ENCODE data around the gene ZNF606. TPM values are rescaled to one million over a fixed set of nuclear protein-coding genes. Genes with fewer than 3 reads are reported as not detected.
"Not testable (repeated sequence)": the region's sequence is repeated elsewhere in the genome, so short reads cannot be mapped to it uniquely, and the experiment has no call there.

Gene ZNF606
- total RNA-seq, 2 experiments from 2014 or later: 4.5 to 4.7 TPM

- H3K4me1 Mint-ChIP-seq (ENCODE audit: low read depth): peaks cover 4% of the 10 kb centered on the region
- intact Hi-C loops (cut with micrococcal nuclease): no loop called here
- H3K9me3 Mint-ChIP-seq: peaks cover 43% of the 10 kb centered on the region
- DNase-seq: no peak
- peaks cover 31% of the 10 kb centered on the region for H3K27me3 Mint-ChIP-seq (ENCODE audit: low read depth)
- H3K4me3 Mint-ChIP-seq: no peak overlapping the region
- H3K27ac Mint-ChIP-seq: no peak overlapping the region
- peaks cover 33% of the 10 kb centered on the region for H3K36me3 Mint-ChIP-seq (ENCODE audit: low read depth)
- CTCF ChIA-PET: no interaction called here
These were observed 33.2 kb upstream of the ZNF606 start for GRCh38 chr19:58035863-58036262.

DNA sequence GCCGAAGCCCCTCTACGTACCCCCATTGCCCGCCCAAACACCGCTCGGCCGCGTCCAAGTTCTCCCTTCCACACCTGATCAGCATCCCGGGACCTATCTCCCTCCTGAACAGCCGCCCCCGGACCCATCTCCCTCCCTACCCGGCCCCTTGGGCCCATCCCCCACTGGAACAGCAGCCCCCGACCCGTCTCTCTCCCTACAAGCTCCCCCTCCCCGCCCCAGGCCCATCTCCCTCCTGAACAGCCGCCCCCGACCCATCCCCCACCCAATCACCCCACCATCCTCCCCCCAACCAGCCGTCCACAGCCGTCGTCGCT lies 31.8 kb upstream of the ZNF606 start:
- Mint-ChIP-seq H3K27me3 (ENCODE audit: low read depth) (peaks cover 31% of the 10 kb centered on the region), H3K36me3 (ENCODE audit: low read depth) (peaks cover 27% of the 10 kb centered on the region), H3K4me1 (ENCODE audit: low read depth) (peaks cover 4% of the 10 kb centered on the region), H3K27ac (no peak overlapping the region), H3K9me3 (peaks cover 39% of the 10 kb centered on the region), H3K4me3 (no peak overlapping the region)
- intact Hi-C loops (cut with micrococcal nuclease): no loop called here
- no peak for DNase-seq
- CTCF ChIA-PET: no interaction called here

- H3K27ac Mint-ChIP-seq: no peak within 1 kb of the TSS
- peaks cover 31% of the 10 kb centered on the region for H3K27me3 Mint-ChIP-seq (ENCODE audit: low read depth)
- peaks cover 4% of the 10 kb centered on the region for H3K4me1 Mint-ChIP-seq (ENCODE audit: low read depth)
- H3K9me3 Mint-ChIP-seq: peaks cover 39% of the 10 kb centered on the region
- DNase-seq: peak; percentile 27
- CTCF ChIA-PET: no interaction called here
- H3K36me3 Mint-ChIP-seq (ENCODE audit: low read depth): peaks cover 27% of the 10 kb centered on the region
- H3K4me3 Mint-ChIP-seq: no peak within 1 kb of the TSS
- intact Hi-C loops (cut with micrococcal nuclease): no loop called here
These were observed 31.3 kb upstream of the ZNF606 start, which contains the start of gene ZSCAN1 for GRCh38 chr19:58033741-58034476. ZSCAN1 (plus strand) TSS chr19:58034025; CDS start chr19:58037837, 3,812 bp downstream.

- CTCF ChIA-PET: interaction anchor here (0.5 kb wide), 1 partner anchor 77 kb away, joined by 4 read pairs; no protein-coding TSS in a partner anchor
- Mint-ChIP-seq H3K27me3 (ENCODE audit: low read depth) (no peaks in the 10 kb centered on the region), H3K4me3 (no peak overlapping the region), H3K9me3 (peaks cover 40% of the 10 kb centered on the region), H3K27ac (no peak overlapping the region), H3K4me1 (ENCODE audit: low read depth) (no peaks in the 10 kb centered on the region), H3K36me3 (ENCODE audit: low read depth) (peaks cover 7% of the 10 kb centered on the region)
- no peak for DNase-seq
- intact Hi-C loops (cut with micrococcal nuclease): no loop called here
These were observed 22.0 kb upstream of the ZNF606 start for GRCh38 chr19:58024661-58025060.

GRCh38 chr19:58022283-58022660 lies 19.7 kb upstream of the ZNF606 start:
- no peak for DNase-seq
- H3K27ac Mint-ChIP-seq: no peak overlapping the region
- CTCF ChIA-PET: interaction anchor here (0.6 kb wide), 1 partner anchor 483 kb away, joined by 3 read pairs; no protein-coding TSS in a partner anchor
- peaks cover 8% of the 10 kb centered on the region for H3K36me3 Mint-ChIP-seq (ENCODE audit: low read depth)
- H3K4me1 Mint-ChIP-seq (ENCODE audit: low read depth): no peaks in the 10 kb centered on the region
- H3K4me3 Mint-ChIP-seq: no peak overlapping the region
- intact Hi-C loops (cut with micrococcal nuclease): loop anchor here (1.0 kb wide), 1 partner anchor 133 kb away; no protein-coding TSS in a partner anchor
- H3K9me3 Mint-ChIP-seq: peaks cover 38% of the 10 kb centered on the region
- no peaks in the 10 kb centered on the region for H3K27me3 Mint-ChIP-seq (ENCODE audit: low read depth)

DNA sequence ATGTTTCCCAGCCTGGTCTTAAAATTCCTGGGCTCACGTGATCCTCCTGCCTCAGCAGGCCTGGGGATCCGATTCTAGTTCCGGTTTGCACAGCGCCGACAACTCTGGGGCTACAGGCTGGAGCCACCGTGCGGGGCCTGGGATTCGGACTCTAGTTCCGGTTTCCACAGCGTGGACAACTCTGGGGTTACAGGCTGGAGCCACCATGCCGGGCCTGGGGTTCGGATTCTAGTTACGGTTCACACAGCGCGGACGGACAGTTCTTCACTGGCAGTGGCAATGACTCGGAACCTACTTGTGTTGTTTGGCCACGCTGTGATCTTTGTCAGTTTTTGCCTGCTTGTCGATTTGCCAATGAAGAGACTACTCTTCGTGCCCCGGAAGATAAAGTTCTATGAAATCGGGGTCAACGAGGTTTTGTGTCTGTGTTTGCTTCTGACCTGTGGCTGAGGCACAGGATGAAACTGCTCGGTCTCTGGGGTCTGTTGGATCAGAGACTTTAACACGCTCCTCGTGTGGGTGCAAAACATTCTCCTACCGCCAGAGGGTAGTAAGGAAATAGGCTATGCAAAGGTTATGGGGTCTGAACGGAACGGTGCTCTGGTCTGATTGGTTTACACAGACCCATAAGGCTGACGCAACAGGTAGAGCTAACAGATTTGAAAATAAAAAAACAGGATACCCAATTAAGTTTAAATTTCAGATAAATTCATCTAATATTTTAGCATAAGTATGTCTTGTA lies 19.1 kb upstream of the ZNF606 start:
- Mint-ChIP-seq H3K4me1 (ENCODE audit: low read depth) (no peaks in the 10 kb centered on the region), H3K4me3 (no peak overlapping the region), H3K36me3 (ENCODE audit: low read depth) (peaks cover 10% of the 10 kb centered on the region), H3K9me3 (peaks cover 41% of the 10 kb centered on the region), H3K27me3 (ENCODE audit: low read depth) (no peaks in the 10 kb centered on the region), H3K27ac (no peak overlapping the region)
- intact Hi-C loops (cut with micrococcal nuclease): loop anchor here (1.0 kb wide), 1 partner anchor 134 kb away; no protein-coding TSS in a partner anchor
- CTCF ChIA-PET: interaction anchor here (0.6 kb wide), 1 partner anchor 484 kb away, joined by 3 read pairs; no protein-coding TSS in a partner anchor
- peak; percentile 53 for DNase-seq

GRCh38 chr19:58020129-58020528 lies 17.5 kb upstream of the ZNF606 start:
- no peak overlapping the region for H3K27ac Mint-ChIP-seq
- peaks cover 32% of the 10 kb centered on the region for H3K9me3 Mint-ChIP-seq
- no peaks in the 10 kb centered on the region for H3K27me3 Mint-ChIP-seq (ENCODE audit: low read depth)
- H3K4me3 Mint-ChIP-seq: no peak overlapping the region
- DNase-seq: no peak
- intact Hi-C loops (cut with micrococcal nuclease): no loop called here
- H3K36me3 Mint-ChIP-seq (ENCODE audit: low read depth): peaks cover 10% of the 10 kb centered on the region
- CTCF ChIA-PET: no interaction called here
- H3K4me1 Mint-ChIP-seq (ENCODE audit: low read depth): no peaks in the 10 kb centered on the region

DNA sequence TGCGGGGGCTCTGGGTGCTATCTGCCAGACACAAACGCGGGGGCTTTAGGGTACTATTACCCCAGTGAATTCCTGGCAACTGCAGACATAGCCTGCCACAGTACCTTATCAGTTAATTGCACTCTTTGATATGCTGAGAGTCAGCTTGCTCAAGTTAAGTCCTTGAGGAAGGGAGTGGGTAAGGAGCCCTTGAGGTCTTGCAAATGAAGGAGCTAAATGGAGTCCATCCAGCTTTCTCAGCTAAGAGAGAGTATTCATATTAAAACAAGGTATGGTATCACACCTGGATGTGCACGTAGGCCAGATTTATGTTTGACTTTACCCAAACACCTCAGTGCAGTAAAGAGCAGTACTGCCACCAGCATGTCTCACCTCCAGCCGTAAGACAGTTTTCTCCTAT lies 11.5 kb upstream of the ZNF606 start:
- no peak overlapping the region for H3K4me3 Mint-ChIP-seq
- H3K36me3 Mint-ChIP-seq (ENCODE audit: low read depth): peaks cover 11% of the 10 kb centered on the region
- H3K9me3 Mint-ChIP-seq: peaks cover 32% of the 10 kb centered on the region
- no peak overlapping the region for H3K27ac Mint-ChIP-seq
- H3K4me1 Mint-ChIP-seq (ENCODE audit: low read depth): no peaks in the 10 kb centered on the region
- no peak for DNase-seq
- intact Hi-C loops (cut with micrococcal nuclease): no loop called here
- CTCF ChIA-PET: no interaction called here
- peaks cover 3% of the 10 kb centered on the region for H3K27me3 Mint-ChIP-seq (ENCODE audit: low read depth)

DNA sequence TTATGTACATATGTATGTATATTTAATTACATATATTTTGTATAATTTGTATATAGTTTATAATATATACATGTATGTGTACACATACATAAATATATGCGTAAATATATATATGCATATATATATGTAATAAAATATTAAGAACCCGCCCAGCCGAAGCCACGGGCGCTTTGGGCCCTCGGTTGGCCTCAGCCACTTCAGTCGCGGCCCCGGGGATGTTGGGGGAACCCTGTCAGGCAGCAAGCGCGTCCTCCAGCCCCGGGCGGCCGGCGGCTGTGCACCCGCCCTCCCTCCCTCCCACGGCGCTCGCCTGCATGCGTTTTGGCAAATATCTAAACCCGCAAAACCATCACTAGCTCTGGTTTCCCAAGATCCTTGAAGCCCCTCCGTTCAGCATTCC lies 7.9 kb upstream of the ZNF606 start:
- Mint-ChIP-seq H3K36me3 (ENCODE audit: low read depth) (peaks cover 32% of the 10 kb centered on the region), H3K9me3 (peaks cover 54% of the 10 kb centered on the region), H3K4me1 (ENCODE audit: low read depth) (no peaks in the 10 kb centered on the region), H3K4me3 (peak overlapping the region; percentile 34), H3K27me3 (ENCODE audit: low read depth) (peaks cover 3% of the 10 kb centered on the region), H3K27ac (no peak overlapping the region)
- CTCF ChIA-PET: no interaction called here
- DNase-seq: no peak
- intact Hi-C loops (cut with micrococcal nuclease): no loop called here

DNA sequence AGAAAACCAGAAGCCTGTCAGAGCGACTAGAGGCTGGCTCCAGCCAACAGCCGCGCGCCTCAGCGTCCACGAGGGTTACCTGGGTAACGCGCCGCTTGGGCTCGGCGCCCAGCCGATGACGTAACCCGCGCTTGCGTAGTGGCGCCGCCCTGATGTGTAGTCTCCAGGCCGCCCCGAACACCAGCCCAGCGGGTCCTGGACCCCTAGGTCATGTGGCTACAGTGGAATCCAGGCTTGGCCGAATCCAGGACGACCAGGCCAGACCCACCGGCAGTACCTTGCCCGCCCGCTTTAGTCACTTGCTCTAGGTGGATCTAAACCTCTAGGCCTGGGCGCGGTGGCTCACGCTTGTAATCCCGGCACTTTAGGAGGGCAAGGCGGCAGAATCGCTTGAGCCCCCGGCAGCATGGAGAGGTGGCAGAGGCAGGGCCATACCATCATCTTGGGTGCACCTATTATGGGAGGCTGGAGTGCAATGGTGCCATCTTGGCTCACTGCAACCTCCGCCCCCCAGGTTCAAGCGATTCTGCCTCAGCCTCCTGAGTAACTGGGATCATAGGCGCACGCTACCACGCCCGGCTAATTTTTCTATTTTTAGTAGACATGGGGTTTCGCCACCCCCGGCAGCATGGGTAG lies 7.2 kb upstream of the ZNF606 start:
- Mint-ChIP-seq H3K27me3 (ENCODE audit: low read depth) (peaks cover 1% of the 10 kb centered on the region), H3K4me3 (peak overlapping the region; percentile 49), H3K9me3 (peaks cover 60% of the 10 kb centered on the region), H3K36me3 (ENCODE audit: low read depth) (peaks cover 39% of the 10 kb centered on the region), H3K27ac (no peak overlapping the region), H3K4me1 (ENCODE audit: low read depth) (no peaks in the 10 kb centered on the region)
- intact Hi-C loops (cut with micrococcal nuclease): no loop called here
- peak; percentile 68 for DNase-seq
- CTCF ChIA-PET: no interaction called here

DNA sequence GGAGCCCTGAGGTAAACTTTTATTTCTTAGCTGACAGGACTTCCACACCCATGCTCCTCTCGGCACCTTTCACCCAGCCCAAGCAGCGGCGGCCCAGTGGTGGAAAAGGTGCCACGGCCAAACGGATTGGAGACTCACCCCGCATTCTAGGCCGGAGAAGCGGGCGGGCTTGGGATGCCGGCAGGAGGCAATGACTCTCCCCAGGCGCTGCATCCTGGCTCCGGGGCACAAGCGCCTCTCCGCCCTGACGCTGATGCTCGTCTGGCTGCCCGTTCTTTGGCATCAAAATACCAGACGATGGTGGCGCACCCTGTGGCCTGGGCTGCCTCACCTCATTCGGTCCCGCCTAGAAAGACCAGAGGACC lies 6.7 kb upstream of the ZNF606 start:
- peaks cover 44% of the 10 kb centered on the region for H3K36me3 Mint-ChIP-seq (ENCODE audit: low read depth)
- peak overlapping the region; percentile 49 for H3K4me3 Mint-ChIP-seq
- no peak for DNase-seq
- no peaks in the 10 kb centered on the region for H3K27me3 Mint-ChIP-seq (ENCODE audit: low read depth)
- H3K9me3 Mint-ChIP-seq: peaks cover 65% of the 10 kb centered on the region
- H3K4me1 Mint-ChIP-seq (ENCODE audit: low read depth): peaks cover 1% of the 10 kb centered on the region
- CTCF ChIA-PET: no interaction called here
- no peak overlapping the region for H3K27ac Mint-ChIP-seq
- intact Hi-C loops (cut with micrococcal nuclease): no loop called here

GRCh38 chr19:58008877-58009276 lies 6.3 kb upstream of the ZNF606 start:
- H3K4me3 Mint-ChIP-seq: peak overlapping the region; percentile 24
- CTCF ChIA-PET; H3K27ac Mint-ChIP-seq; intact Hi-C loops (cut with micrococcal nuclease); DNase-seq; H3K27me3 Mint-ChIP-seq (ENCODE audit: low read depth); H3K4me1 Mint-ChIP-seq (ENCODE audit: low read depth): not testable (repeated sequence)
- H3K36me3 Mint-ChIP-seq (ENCODE audit: low read depth): peaks cover 49% of the 10 kb centered on the region
- H3K9me3 Mint-ChIP-seq: peaks cover 69% of the 10 kb centered on the region
